GM19351 (cell line): ENCODE data around the gene STX5.
"Not testable (repeated sequence)": the region's sequence is repeated elsewhere in the genome, so short reads cannot be mapped to it uniquely, and the experiment has no call there.

Source experiments
- ATAC-seq: cut with Tn5 transposase; IDR thresholded peaks from one replicate; pipeline ENCODE4 v1.9.1; 2021; ENCODE audit warnings: mild to moderate bottlenecking, moderate library complexity; ENCODE audit not compliant: unreplicated experiment

Gene STX5

DNA sequence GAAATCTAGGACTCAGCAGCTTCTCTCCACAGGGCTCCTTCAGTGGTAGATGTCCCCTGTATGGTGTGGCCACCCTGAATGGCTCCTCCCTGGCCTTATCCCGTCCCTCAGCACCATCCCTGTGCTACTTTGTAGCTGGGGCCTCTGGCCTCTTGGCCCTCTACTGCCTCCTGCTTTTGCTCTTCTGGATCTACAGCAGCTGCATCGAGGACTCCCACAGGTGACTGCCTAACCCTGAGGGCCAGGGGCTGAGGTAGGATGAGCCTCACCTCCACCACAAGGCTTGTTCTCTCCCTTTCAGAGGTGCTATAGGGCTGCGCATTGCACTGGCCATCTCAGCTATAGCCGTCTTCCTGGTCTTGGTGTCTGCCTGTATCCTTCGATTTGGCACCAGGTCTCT, 42.9 kb downstream of the STX5 start:
- no peak for ATAC-seq

GRCh38 chr11:62787005-62787759, 44.7 kb downstream of the STX5 start, which contains the start of gene TMEM179B:
TSS of gene TMEM179B (plus strand) at chr11:62787402. CDS start at chr11:62787432, 30 bp downstream.
- peak; percentile 62 for ATAC-seq

GRCh38 chr11:62786318-62787004, 45.4 kb downstream of the STX5 start:
- ATAC-seq, result peak; percentile 75

GRCh38 chr11:62782753-62783152, 49.1 kb downstream of the STX5 start:
- no peak for ATAC-seq

DNA sequence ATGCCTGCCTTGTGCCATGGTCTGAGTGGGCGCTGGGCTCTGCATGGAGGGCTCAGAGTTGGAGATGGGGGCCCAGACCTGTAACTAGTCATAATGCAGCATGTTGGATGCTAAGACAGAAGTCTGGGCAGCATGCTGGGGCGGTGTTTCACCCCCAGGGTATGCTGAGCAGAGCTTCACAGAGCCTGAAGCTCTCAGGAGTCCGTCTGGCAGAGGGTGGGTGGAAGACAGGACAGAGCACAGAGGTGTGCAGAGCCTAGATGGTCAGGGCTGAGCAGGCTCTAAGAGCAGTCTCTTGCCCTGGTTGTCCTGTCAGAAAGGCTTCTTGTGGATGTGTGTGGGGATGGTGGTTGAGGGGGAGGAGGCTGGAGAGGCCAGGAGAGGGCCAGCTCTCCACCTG, 53.4 kb downstream of the STX5 start:
- ATAC-seq, result no peak

DNA sequence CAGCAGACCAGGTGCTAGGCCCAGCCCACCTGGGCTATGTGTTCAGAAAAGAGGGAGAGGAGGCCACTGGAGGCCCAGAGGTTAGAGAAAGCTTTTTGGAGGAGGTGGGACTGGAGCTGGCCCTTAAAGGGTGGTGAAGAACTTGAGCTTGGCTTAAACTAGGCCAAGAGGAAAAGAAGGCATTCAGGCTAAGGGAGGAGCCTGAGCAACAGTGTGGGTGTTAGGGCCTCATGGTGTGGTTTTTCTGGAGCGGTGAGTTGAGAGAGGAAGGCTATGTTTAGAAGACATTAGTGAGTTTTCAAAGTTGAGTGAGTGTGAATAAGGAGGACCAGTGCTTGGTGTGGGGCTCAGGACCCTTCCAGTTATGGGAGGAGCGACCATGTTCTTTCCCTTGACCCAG, 54.5 kb downstream of the STX5 start:
- no peak for ATAC-seq

DNA sequence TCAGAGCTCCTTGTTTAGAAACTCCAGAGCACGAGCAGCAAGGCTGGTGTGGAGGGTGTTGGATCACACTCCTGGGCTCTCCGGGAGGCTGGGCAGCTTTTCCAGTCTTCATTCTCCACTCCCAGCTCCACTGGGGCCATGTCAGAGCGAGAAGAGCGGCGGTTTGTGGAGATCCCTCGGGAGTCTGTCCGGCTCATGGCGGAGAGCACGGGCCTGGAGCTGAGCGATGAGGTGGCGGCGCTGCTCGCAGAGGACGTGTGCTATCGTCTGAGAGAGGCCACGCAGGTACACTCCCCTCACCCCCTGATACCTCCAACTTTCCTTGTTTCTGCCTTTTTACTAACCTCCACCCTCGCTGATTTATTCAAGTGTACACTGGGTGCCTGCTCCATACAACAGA, 56.2 kb downstream of the STX5 start:
- no peak for ATAC-seq

- no peak for ATAC-seq
Measured at GRCh38 chr11:62774407-62774806, 57.4 kb downstream of the STX5 start.

DNA sequence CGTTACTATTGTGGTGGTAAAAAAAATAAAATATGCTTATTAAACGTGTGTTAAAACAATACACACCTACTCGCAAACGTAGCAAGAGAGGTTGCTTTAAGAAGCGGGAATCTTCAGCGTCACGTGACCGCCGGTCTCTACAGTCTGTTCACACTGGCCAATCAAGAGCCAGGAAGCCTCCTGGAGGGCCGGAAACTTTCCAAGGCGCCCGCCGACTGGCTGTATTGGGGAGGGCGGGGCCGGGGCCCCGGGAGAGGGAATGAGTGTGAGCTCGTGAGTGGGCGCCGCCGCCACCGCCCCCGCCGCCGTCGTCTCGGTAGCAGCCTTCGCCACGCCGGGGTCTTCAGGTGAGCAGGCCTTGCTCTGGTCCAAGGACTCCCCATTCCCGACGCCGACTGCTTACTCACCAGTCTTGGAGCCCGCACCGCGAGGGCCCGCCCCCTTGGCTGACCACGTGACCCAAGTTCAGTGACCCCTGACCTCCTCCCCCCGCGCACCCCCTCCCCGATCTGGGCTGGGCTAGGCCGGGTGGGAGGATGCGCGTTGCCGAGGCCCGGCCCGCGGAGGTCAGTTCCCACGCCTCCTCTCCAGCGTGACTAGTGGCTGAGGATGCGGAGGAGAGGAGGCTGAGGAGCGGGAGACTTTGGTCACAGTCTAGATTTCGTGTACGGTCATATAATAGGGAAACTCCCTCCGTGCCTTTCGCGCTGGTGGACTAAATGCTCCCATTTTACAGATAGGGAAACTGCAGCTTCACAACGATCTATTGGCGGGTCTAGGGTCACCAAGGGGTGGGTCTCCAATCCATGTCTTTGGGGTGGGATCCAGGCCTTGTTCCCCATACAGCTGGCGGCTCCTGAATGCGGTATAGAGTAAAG, 60.5 kb downstream of the STX5 start, which contains the start of gene TAF6L:
Gene TAF6L (plus strand): TSS at position 253 of the 878 bp plus-strand sequence. CDS start 4,388 bp downstream, outside the sequence.
- peak; percentile 80 for ATAC-seq

DNA sequence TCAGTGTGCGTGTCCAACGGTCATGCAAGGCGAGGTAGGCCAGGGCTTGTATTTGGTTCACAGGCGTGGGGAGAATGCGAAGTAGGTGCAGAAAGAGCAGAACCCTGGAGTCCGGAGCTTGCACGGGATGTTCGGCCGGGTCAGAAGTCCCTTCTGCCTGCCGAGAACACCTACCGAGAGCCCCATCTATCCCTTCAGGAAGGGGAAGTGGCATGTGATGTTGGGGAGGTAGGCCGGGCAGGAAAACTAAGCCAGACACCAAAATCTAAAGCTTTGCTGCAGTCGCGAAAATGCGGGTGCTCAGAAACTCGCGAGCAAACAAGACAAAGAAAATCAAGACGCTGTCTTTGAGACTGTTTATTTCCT, 61.1 kb downstream of the STX5 start:
- ATAC-seq, result no peak

- ATAC-seq, result not testable (repeated sequence)
Measured at GRCh38 chr11:62760867-62761227, 71.0 kb downstream of the STX5 start.

- ATAC-seq, result no peak
Measured at GRCh38 chr11:62757846-62758788, 73.7 kb downstream of the STX5 start.
